H1 (cell line): ENCODE data around the gene STX5. TPM values are rescaled to one million over a fixed set of nuclear protein-coding genes. Genes with fewer than 3 reads are reported as not detected.

ENCODE experiments used
- BCL11A ChIP-seq, 2 experiments: IDR thresholded peaks; one replicate each; pipeline ENCODE4 v1.6.1; 2011; ENCODE audit warnings: low read depth in 2 of 2, low read length in 2 of 2, mild to moderate bottlenecking in 2 of 2
- BRCA1 ChIP-seq: IDR thresholded peaks from 2 replicates; pipeline ENCODE4 v1.6.1; 2012; ENCODE audit warnings: low read depth, low read length, improper control_type of control experiment
- EGR1 ChIP-seq: IDR thresholded peaks from 2 replicates; pipeline ENCODE4 v1.6.1; 2011; ENCODE audit warnings: low read depth, low read length, borderline replicate concordance
- GABPA ChIP-seq: IDR thresholded peaks from 2 replicates; pipeline ENCODE4 v1.6.1; 2011; ENCODE audit warnings: mild to moderate bottlenecking, low read length, moderate library complexity, borderline replicate concordance; ENCODE audit not compliant: insufficient read depth
- GTF2F1 ChIP-seq: IDR thresholded peaks from 2 replicates; pipeline ENCODE4 v1.6.1; 2012; ENCODE audit warnings: low read depth, low read length, improper control_type of control experiment, borderline replicate concordance
- KDM4A ChIP-seq: IDR thresholded peaks from one replicate; pipeline ENCODE4 v1.7.1; 2012; ENCODE audit warnings: low read depth, mild to moderate bottlenecking, moderate library complexity, low read length, inconsistent platforms; ENCODE audit not compliant: severe bottlenecking
- POU5F1 ChIP-seq: IDR thresholded peaks from 2 replicates; pipeline ENCODE4 v1.6.1; 2011; ENCODE audit warnings: low read depth, mild to moderate bottlenecking, low read length, moderate library complexity
- RAD21 ChIP-seq, 2 experiments: IDR thresholded peaks in 1 of 2; conservative IDR thresholded peaks in 1 of 2; 2 replicates each; pipeline ENCODE4 v1.6.1; 2011; ENCODE audit warnings: low read depth in 2 of 2, low read length in 2 of 2, improper control_type of control experiment in 1 of 2, inconsistent platforms in 1 of 2, mild to moderate bottlenecking in 1 of 2, moderate library complexity in 1 of 2
- RXRA ChIP-seq: IDR thresholded peaks from 2 replicates; pipeline ENCODE4 v1.6.1; 2011; ENCODE audit warnings: low read depth, mild to moderate bottlenecking, low read length, moderate library complexity; ENCODE audit not compliant: insufficient read depth
- SIX5 ChIP-seq: IDR thresholded peaks from 2 replicates; pipeline ENCODE4 v1.6.1; 2011; ENCODE audit warnings: mild to moderate bottlenecking, low read depth, low read length
- SP2 ChIP-seq: IDR thresholded peaks from 2 replicates; pipeline ENCODE4 v1.6.1; 2012; ENCODE audit warnings: mild to moderate bottlenecking, low read length, inconsistent platforms
- SP4 ChIP-seq: IDR thresholded peaks from 2 replicates; pipeline ENCODE4 v1.6.1; 2012; ENCODE audit warnings: low read length, inconsistent platforms
- TAF7 ChIP-seq: optimal IDR thresholded peaks from 2 replicates; pipeline ENCODE3; 2011; ENCODE audit warnings: low read depth, mild to moderate bottlenecking, inconsistent platforms, low read length, moderate library complexity, borderline replicate concordance
- TBP ChIP-seq: IDR thresholded peaks from 2 replicates; pipeline ENCODE4 v1.6.1; 2011; ENCODE audit warnings: low read depth, low read length, improper control_type of control experiment
- polyA plus RNA-seq, 7 experiments: library from polyadenylated mRNA; depleted of rRNA in 3 of 7; stranded (reverse) in 5 of 7; unstranded in 2 of 7; fragments of >200 nt in 5 of 7; fragments of 200-250 nt in 2 of 7; gene quantifications; 1 replicate in 5 of 7; 2 replicates in 1 of 7; 4 replicates in 1 of 7; pipeline versions ENCODE4 v1.2.1 to v1.2.3, GENCODE V29; 2011 to 2013; ENCODE audit warnings: missing spikeins in 2 of 7, mixed read lengths in 2 of 7
- total RNA-seq: library from RNA; stranded (reverse); fragmentation: NEBNext Ultra II Directional; extraction: Animal tissue kit (Norgen Biotek cat#: 25700); gene quantifications from 2 replicates; pipeline ENCODE4 v1.2.1, GENCODE V29; 2021
- TF ChIP-seq, protein P1 (sequence below), 3 experiments: IDR thresholded peaks; 1 replicate in 2 of 3; 2 replicates in 1 of 3; pipeline versions ENCODE4 v1.5.1 to v1.6.1; 2011; ENCODE audit warnings: low read length in 3 of 3, mild to moderate bottlenecking in 3 of 3, inconsistent platforms in 2 of 3, low read depth in 1 of 3, moderate library complexity in 1 of 3; ENCODE audit not compliant: insufficient read depth in 1 of 3; ENCODE audit errors: control extremely low read depth in 1 of 3
- TF ChIP-seq, protein P2 (sequence below): IDR thresholded peaks from 2 replicates; pipeline ENCODE4 v1.6.1; 2012; ENCODE audit warnings: inconsistent platforms
- TF ChIP-seq, protein P3 (sequence below): IDR thresholded peaks from 2 replicates; pipeline ENCODE4 v1.6.1; 2012; ENCODE audit warnings: low read length, inconsistent platforms

Gene STX5
- total and polyA plus RNA-seq, 2 of the 8 experiments (the other 6 are each of a cell fraction or from before 2014, with no cell fraction given), result 24.2 to 28.5 TPM

DNA sequence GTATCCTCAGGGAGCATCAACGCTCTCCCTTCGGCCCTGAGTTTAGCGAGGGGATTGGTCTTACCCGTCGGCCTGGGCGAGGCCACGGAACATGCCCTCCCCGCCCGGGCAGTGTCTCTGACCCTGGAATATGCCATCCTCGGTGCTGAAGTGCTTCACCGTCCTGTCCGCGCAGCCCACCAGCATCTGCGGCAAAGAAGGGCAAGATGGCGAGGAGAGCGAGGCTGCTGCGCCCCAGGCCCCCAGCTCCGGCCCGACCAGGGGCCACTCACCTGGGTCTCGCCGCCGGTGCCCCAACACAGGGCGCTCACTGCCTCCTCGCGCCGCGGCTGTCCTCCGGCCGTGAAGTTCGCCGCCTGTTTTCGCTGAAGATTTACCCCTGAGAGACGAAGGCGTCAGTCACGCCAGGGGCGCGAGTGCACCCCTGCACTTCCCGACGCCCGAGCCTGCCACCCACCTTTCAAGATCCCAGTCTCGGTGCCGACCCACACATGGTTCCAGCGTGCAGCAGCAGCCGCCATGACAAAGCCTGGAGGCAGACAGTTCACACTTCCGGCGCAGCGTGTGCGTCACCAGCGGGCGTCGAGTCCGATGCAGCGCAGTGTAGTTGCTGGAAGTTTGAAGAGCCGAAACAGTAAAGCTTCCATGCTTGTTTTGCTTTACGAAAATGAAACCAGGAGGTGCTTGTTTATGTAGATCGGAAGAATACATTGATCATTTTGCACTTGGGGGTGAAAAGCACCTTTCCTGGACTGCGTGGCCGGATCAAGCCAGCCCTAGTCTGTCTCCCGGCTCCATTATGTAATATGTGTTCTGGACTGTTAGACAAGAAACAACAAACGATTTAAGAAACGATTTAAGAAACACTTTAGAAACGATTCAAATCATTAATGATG lies 7.4 kb upstream of the STX5 start, which contains the start of gene WDR74 (continued):
- TF ChIP-seq RAD21 (IDR thresholded peaks at IDR 0.05 in 1 of 2, conservative IDR thresholded peaks at IDR 0.05 in 1 of 2; ENCODE audit: low read depth in 2 of 2, low read length in 2 of 2) (no peak), POU5F1 (no peak; the same call in 1 of the 2 replicates), TAF7 (peak; percentile 93), SP2 (no peak), SIX5 (no peak), BCL11A (IDR thresholded peaks at IDR 0.05; ENCODE audit: low read depth in 2 of 2, low read length in 2 of 2) (no peak), GABPA (peak; percentile 84; the same call in 1 of the 2 replicates), GTF2F1 (peak; percentile 30; the same call in 1 of the 2 replicates), TBP (peak; percentile 88), KDM4A (peak; percentile 100), RXRA (no peak), SP4 (no peak), BRCA1 (peak; percentile 43; the same call in 1 of the 2 replicates), EGR1 (no peak)
- TF ChIP-seq, protein P1, sequence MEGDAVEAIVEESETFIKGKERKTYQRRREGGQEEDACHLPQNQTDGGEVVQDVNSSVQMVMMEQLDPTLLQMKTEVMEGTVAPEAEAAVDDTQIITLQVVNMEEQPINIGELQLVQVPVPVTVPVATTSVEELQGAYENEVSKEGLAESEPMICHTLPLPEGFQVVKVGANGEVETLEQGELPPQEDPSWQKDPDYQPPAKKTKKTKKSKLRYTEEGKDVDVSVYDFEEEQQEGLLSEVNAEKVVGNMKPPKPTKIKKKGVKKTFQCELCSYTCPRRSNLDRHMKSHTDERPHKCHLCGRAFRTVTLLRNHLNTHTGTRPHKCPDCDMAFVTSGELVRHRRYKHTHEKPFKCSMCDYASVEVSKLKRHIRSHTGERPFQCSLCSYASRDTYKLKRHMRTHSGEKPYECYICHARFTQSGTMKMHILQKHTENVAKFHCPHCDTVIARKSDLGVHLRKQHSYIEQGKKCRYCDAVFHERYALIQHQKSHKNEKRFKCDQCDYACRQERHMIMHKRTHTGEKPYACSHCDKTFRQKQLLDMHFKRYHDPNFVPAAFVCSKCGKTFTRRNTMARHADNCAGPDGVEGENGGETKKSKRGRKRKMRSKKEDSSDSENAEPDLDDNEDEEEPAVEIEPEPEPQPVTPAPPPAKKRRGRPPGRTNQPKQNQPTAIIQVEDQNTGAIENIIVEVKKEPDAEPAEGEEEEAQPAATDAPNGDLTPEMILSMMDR (IDR thresholded peaks at IDR 0.05; ENCODE audit: control extremely low read depth in 1 of 3, insufficient read depth in 1 of 3, low read depth in 1 of 3, low read length in 3 of 3), result no peak
- TF ChIP-seq, protein P2, sequence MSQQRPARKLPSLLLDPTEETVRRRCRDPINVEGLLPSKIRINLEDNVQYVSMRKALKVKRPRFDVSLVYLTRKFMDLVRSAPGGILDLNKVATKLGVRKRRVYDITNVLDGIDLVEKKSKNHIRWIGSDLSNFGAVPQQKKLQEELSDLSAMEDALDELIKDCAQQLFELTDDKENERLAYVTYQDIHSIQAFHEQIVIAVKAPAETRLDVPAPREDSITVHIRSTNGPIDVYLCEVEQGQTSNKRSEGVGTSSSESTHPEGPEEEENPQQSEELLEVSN, result peak; percentile 40
- TF ChIP-seq, protein P3, sequence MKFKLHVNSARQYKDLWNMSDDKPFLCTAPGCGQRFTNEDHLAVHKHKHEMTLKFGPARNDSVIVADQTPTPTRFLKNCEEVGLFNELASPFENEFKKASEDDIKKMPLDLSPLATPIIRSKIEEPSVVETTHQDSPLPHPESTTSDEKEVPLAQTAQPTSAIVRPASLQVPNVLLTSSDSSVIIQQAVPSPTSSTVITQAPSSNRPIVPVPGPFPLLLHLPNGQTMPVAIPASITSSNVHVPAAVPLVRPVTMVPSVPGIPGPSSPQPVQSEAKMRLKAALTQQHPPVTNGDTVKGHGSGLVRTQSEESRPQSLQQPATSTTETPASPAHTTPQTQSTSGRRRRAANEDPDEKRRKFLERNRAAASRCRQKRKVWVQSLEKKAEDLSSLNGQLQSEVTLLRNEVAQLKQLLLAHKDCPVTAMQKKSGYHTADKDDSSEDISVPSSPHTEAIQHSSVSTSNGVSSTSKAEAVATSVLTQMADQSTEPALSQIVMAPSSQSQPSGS, result no peak
- TF ChIP-seq, all 59 proteins: peak for 25
